HG03460 (cell line): ENCODE results near the gene C8A.

Source experiments
- ATAC-seq: cut with Tn5 transposase; IDR thresholded peaks from one replicate; pipeline ENCODE4 v1.9.1; 2021; ENCODE audit not compliant: unreplicated experiment

C8A gene

GRCh38 chr1:56965916-56966697 is 111.5 kb downstream of the C8A start, which contains the start of gene C8B:
Gene C8B, minus strand, starts transcription at chr1:56966015. Its CDS starts 67 bp downstream, at chr1:56965948.
- no peak for ATAC-seq

GRCh38 chr1:56966698-56966999 is 112.1 kb downstream of the C8A start:
- no peak for ATAC-seq

- ATAC-seq = no peak
Measured at GRCh38 chr1:56967355-56967754, 112.8 kb downstream of the C8A start.
